ENCODE results near the gene MYO7B. TPM values are rescaled to one million over a fixed set of nuclear protein-coding genes. Genes with fewer than 3 reads are reported as not detected.

The MYO7B gene
- total and polyA plus RNA-seq, 9 of the 15 experiments (the other 6 are each of a cell fraction or from before 2014, with no cell fraction given), result 0.08 TPM; not detected in 8

DNA sequence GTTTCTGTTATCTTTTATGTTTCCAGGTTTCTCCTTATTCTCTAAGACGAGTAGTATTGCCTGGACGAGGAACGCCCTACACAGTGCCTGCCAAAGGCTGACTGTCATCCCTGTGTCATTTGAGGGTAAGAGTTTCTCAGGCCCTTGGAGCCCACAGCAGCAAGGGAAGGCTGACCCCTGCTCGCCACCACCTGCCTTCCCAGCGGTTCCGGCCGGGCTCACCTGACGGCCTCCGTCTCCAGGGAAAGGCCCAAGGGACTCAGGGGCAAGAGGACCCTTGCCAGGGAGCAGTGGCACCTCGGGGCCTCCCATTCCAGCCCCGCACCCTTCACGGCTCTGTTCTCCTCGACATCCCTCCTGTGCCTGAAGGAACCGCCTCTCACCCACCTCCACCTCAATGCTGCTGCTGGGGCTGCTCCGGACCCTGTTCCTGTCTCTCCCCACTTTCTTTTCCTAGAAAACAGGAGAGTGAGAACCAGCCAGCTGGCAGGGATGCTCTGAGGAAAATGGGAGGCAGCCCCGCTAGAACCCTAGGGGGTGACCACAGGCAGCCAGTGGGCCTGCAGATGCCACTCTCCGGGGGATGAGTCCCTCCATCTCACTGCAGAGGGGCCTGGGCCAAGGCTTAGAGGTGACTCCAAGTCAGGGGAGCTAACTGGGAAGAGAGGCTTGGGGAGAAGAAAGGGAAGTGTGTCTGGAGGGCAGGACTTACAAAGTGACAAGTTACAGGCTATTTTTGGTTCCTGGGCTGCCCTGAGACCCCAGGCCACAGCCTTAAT lies 138.0 kb downstream of the MYO7B start:
- BruUV-seq (replicated peaks), result no TSS peak
- intact Hi-C loops (cut with micrococcal nuclease), result no loop called here

More for the DNA sequence above, 138.0 kb downstream of the MYO7B start:
- Histone ChIP-seq H3K36me3 (ENCODE audit: control insufficient read depth, insufficient read depth, low read length) (no peaks in the 10 kb centered on the region), H3K9ac (ENCODE audit: insufficient read depth in 1 of 2, low read depth in 2 of 2, low read length in 2 of 2) (no peak overlapping the region), H3K27me3 (ENCODE audit: control insufficient read depth in 2 of 2, insufficient read depth in 2 of 2, low read length in 2 of 2) (peaks cover 64 to 73% of the 10 kb centered on the region in 2 experiments), H3K79me2 (ENCODE audit: control insufficient read depth, insufficient read depth, low read length) (no peaks in the 10 kb centered on the region), H3K4me3 (no peak overlapping the region), H3K27ac (ENCODE audit: extremely low read depth, low read depth, low read length) (no peak overlapping the region), H3K4me2 (ENCODE audit: insufficient read depth, low read length) (no peak overlapping the region), H3K4me1 (replicated peaks in 1 of 2; ENCODE audit: control insufficient read depth in 2 of 2, insufficient read depth in 2 of 2, low read length in 2 of 2) (peaks cover 0 to 17% of the 10 kb centered on the region in 2 experiments; a peak in 2 of 5 replicates), H2AFZ (ENCODE audit: low read depth, low read length) (no peak overlapping the region), H3K9me1 (ENCODE audit: control insufficient read depth, insufficient read depth, low read length) (peaks cover 3% of the 10 kb centered on the region), H4K20me1 (replicated peaks; ENCODE audit: control insufficient read depth, insufficient read depth, low read length) (peaks cover 10% of the 10 kb centered on the region; the same call in 1 of the 2 replicates), H3K9me3 (replicated peaks; ENCODE audit: control insufficient read depth, insufficient read depth, low read depth, low read length) (no peaks in the 10 kb centered on the region)
- 5% methylated on average over 16 of the region's 17 CpGs for WGBS (ENCODE audit: insufficient coverage, low coverage, missing lambda C conversion rate)
- DNase-seq (ENCODE audit: extremely low read depth in 1 of 4, low spot score in 3 of 4) (no peak), FAIRE-seq (no peak), ATAC-seq (peak; percentile 16; the same call in 2 of the 3 replicates)
- TF ChIP-seq, protein P1, sequence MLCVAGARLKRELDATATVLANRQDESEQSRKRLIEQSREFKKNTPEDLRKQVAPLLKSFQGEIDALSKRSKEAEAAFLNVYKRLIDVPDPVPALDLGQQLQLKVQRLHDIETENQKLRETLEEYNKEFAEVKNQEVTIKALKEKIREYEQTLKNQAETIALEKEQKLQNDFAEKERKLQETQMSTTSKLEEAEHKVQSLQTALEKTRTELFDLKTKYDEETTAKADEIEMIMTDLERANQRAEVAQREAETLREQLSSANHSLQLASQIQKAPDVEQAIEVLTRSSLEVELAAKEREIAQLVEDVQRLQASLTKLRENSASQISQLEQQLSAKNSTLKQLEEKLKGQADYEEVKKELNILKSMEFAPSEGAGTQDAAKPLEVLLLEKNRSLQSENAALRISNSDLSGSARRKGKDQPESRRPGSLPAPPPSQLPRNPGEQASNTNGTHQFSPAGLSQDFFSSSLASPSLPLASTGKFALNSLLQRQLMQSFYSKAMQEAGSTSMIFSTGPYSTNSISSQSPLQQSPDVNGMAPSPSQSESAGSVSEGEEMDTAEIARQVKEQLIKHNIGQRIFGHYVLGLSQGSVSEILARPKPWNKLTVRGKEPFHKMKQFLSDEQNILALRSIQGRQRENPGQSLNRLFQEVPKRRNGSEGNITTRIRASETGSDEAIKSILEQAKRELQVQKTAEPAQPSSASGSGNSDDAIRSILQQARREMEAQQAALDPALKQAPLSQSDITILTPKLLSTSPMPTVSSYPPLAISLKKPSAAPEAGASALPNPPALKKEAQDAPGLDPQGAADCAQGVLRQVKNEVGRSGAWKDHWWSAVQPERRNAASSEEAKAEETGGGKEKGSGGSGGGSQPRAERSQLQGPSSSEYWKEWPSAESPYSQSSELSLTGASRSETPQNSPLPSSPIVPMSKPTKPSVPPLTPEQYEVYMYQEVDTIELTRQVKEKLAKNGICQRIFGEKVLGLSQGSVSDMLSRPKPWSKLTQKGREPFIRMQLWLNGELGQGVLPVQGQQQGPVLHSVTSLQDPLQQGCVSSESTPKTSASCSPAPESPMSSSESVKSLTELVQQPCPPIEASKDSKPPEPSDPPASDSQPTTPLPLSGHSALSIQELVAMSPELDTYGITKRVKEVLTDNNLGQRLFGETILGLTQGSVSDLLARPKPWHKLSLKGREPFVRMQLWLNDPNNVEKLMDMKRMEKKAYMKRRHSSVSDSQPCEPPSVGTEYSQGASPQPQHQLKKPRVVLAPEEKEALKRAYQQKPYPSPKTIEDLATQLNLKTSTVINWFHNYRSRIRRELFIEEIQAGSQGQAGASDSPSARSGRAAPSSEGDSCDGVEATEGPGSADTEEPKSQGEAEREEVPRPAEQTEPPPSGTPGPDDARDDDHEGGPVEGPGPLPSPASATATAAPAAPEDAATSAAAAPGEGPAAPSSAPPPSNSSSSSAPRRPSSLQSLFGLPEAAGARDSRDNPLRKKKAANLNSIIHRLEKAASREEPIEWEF (CRISPR knock-in tag; IDR thresholded peaks at IDR 0.05), result no peak
- TF ChIP-seq SRF (CRISPR knock-in tag; IDR thresholded peaks at IDR 0.05) (no peak), RAD21 (CRISPR knock-in tag; conservative IDR thresholded peaks at IDR 0.05 in 1 of 2, IDR thresholded peaks at IDR 0.05 in 1 of 2) (no peak), ZNF384 (IDR thresholded peaks at IDR 0.05; ENCODE audit: low read depth, low read length) (no peak), ZNF12 (CRISPR knock-in tag; IDR thresholded peaks at IDR 0.05) (no peak), NR3C1 (CRISPR knock-in tag; IDR thresholded peaks at IDR 0.05) (no peak), XRCC3 (IDR thresholded peaks at IDR 0.05) (no peak), ATF1 (CRISPR knock-in tag; IDR thresholded peaks at IDR 0.05) (no peak), ATF1 (tag; IDR thresholded peaks at IDR 0.05) (no peak), TOE1 (IDR thresholded peaks at IDR 0.05; ENCODE audit: borderline replicate concordance) (no peak), TOE1 (CRISPR knock-in tag; IDR thresholded peaks at IDR 0.05; ENCODE audit: borderline replicate concordance, low read depth) (no peak), SREBF2 (CRISPR knock-in tag; IDR thresholded peaks at IDR 0.05) (no peak), CCNT2 (IDR thresholded peaks at IDR 0.05; ENCODE audit: borderline replicate concordance, extremely low read depth, insufficient read length, low read depth, low read length) (no peak), DACH1 (IDR thresholded peaks at IDR 0.05; ENCODE audit: partially characterized antibody) (no peak), WHSC1 (IDR thresholded peaks at IDR 0.05; ENCODE audit: low read length) (no peak)
- in situ Hi-C loops (cut with MboI), result no loop called here
- POLR2A ChIA-PET, result interaction anchor here (0.6 kb wide), 1 partner anchor 134 kb away, joined by 3 read pairs; no protein-coding TSS in a partner anchor
- CTCF ChIA-PET (ENCODE audit: low intra/inter-chr PET ratio), result no interaction called here

Measured in K562 (cell line).